Measurements from ENCODE around the gene ANKZF1.

GRCh38 chr2:219270055-219270372 is 40.4 kb downstream of the ANKZF1 start:
- no peak for TF ChIP-seq MAFK (IDR thresholded peaks at IDR 0.05; ENCODE audit: low read depth, low read length)
- no peak for TF ChIP-seq CTCF (conservative IDR thresholded peaks at IDR 0.05; ENCODE audit: low read depth, low read length)
- TF ChIP-seq CEBPB (IDR thresholded peaks at IDR 0.05; ENCODE audit: low read depth, low read length): no peak
- no peak for TF ChIP-seq RFX5 (IDR thresholded peaks at IDR 0.05; ENCODE audit: low read depth, low read length)
- no peak for TF ChIP-seq BHLHE40 (IDR thresholded peaks at IDR 0.05; ENCODE audit: low read depth, low read length)
- no peak for TF ChIP-seq POLR2A (IDR thresholded peaks at IDR 0.05; ENCODE audit: low read depth, low read length)
